Activated T-cell treated with anti-CD3 and anti-CD28 coated beads, Interleukin-2, amount 50 U/mL, for 4 hours (primary cell): ENCODE results near the gene EPHA10. TPM values are rescaled to one million over a fixed set of nuclear protein-coding genes. Genes with fewer than 3 reads are reported as not detected.

Experiments used
- ATAC-seq, 2 donors: fragments of 200-7000 bp; cut with Tn5 transposase; one replicate each; pipeline ENCODE4 v1.10.0; 2021
- DNase-seq: peaks from one replicate; pipeline ENCODE4 v3.0.0-alpha.2; 2020
- H3K27me3 Mint-ChIP-seq: one replicate; pipeline ENCODE4 v1.8.0; 2021; ENCODE audit warnings: low read depth, mixed read lengths
- H3K36me3 Mint-ChIP-seq: one replicate; pipeline ENCODE4 v1.8.0; 2022; ENCODE audit warnings: mixed read lengths; ENCODE audit not compliant: insufficient read depth
- H3K4me1 Mint-ChIP-seq: one replicate; pipeline ENCODE4 v1.8.0; 2021; ENCODE audit warnings: low read depth, mixed read lengths
- H3K4me3 Mint-ChIP-seq: one replicate; pipeline ENCODE4 v1.8.0; 2021; ENCODE audit warnings: mild to moderate bottlenecking, moderate library complexity, mixed read lengths
- H3K9me3 Mint-ChIP-seq: one replicate; pipeline ENCODE4 v1.8.0; 2021; ENCODE audit warnings: mixed read lengths
- total RNA-seq, 3 donors: library from RNA; stranded (reverse); gene quantifications; one replicate each; pipeline ENCODE4 v1.2.1, GENCODE V29; 2021

Gene EPHA10
- total RNA-seq, 3 donors from 2014 or later: 0.13 to 0.71 (median 0.27) TPM

DNA sequence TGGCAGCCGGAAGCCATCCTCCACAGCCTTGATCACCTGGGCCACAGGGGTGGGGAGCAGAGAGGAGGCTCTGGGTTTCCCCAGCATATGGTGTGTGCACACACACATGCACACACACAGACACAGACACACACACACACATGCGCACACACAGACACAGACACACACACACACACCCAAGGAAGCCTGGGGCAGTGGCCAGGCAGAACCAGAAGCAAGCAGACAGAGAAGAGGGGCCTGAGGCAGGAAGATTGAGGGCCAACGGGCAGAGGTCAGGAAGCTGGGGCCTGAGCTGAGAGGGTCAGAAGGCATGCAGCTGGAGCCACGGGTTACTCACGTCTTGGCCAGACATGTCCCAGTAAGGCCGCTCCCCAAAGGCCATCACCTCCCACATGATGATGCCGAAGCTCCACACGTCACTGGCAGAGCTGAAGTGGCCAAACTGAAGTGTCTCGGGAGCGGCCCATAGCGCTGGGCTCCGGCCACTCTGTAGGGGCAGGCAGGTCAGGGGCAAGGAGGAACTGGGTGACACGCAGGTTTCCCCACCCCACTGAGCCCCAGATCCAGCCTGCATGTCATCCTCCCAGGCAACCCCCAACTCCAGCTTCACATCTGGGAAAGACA is 45.2 kb downstream of the EPHA10 start:
- Mint-ChIP-seq H3K4me1 (no peaks in the 10 kb centered on the region), H3K36me3 (no peaks in the 10 kb centered on the region), H3K27me3 (peaks cover 9% of the 10 kb centered on the region), H3K4me3 (no peak overlapping the region), H3K9me3 (no peaks in the 10 kb centered on the region)
- ATAC-seq (no peak), DNase-seq (no peak)

- H3K27me3 Mint-ChIP-seq: peaks cover 9% of the 10 kb centered on the region
- DNase-seq (no peak), ATAC-seq (no peak)
- H3K36me3 Mint-ChIP-seq: no peaks in the 10 kb centered on the region
- H3K4me3 Mint-ChIP-seq: no peak overlapping the region
- H3K4me1 Mint-ChIP-seq: no peaks in the 10 kb centered on the region
- no peaks in the 10 kb centered on the region for H3K9me3 Mint-ChIP-seq
Measured at GRCh38 chr1:37718901-37719571, 45.9 kb downstream of the EPHA10 start.

GRCh38 chr1:37718181-37718900 is 46.6 kb downstream of the EPHA10 start:
- Mint-ChIP-seq H3K9me3 (no peaks in the 10 kb centered on the region), H3K27me3 (peaks cover 9% of the 10 kb centered on the region), H3K4me3 (no peak overlapping the region), H3K4me1 (no peaks in the 10 kb centered on the region), H3K36me3 (no peaks in the 10 kb centered on the region)
- DNase-seq (no peak), ATAC-seq (no peak)

DNA sequence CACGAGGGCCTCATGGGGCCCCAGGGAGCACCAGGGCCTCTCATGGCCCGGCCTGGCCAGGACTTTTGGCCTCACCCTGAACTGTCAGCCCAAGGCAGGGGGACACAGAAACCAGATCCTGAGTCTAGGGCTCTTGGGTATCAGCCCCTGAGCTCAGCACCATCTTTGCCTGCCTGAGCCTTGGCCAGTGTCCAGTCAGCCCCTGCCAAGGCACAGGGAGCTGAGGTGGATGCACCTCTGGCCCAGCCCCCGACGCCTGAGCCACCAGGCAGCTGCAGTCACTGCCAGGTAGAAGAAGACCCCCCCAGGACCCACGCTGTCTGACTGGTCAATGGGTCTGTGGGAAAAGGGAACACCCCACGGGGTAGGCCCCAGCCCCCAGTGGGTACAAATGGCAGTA is 47.3 kb downstream of the EPHA10 start:
- Mint-ChIP-seq H3K27me3 (peaks cover 9% of the 10 kb centered on the region), H3K4me3 (no peak overlapping the region), H3K4me1 (no peaks in the 10 kb centered on the region), H3K9me3 (no peaks in the 10 kb centered on the region), H3K36me3 (no peaks in the 10 kb centered on the region)
- ATAC-seq (no peak), DNase-seq (no peak)

DNA sequence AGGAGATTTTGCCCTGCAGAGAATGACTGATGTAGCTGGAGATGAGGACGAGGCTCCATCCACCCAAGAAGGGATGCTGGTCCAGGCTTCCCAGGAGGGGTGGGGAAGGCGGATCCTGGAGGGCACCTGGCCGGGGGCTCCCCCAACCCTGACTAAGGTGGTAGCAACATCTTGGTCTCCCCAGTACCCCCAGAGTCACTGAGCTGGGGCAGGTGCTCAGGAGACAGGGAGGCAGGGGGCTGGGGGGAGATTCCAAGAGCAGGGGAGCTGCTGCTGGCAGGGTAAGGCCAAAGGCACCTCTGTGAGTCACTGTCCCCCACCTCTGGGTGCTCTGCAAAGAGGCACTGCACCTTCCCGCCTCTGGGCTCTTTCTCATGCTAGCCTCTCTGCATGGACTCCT is 48.6 kb downstream of the EPHA10 start:
- no peaks in the 10 kb centered on the region for H3K36me3 Mint-ChIP-seq
- H3K27me3 Mint-ChIP-seq: peaks cover 7% of the 10 kb centered on the region
- DNase-seq: no peak
- no peaks in the 10 kb centered on the region for H3K4me1 Mint-ChIP-seq
- H3K4me3 Mint-ChIP-seq: no peak overlapping the region
- H3K9me3 Mint-ChIP-seq: no peaks in the 10 kb centered on the region
- no peak for ATAC-seq

GRCh38 chr1:37714689-37715088 is 50.2 kb downstream of the EPHA10 start:
- no peaks in the 10 kb centered on the region for H3K4me1 Mint-ChIP-seq
- H3K4me3 Mint-ChIP-seq: no peak overlapping the region
- H3K27me3 Mint-ChIP-seq: peaks cover 7% of the 10 kb centered on the region
- no peaks in the 10 kb centered on the region for H3K36me3 Mint-ChIP-seq
- no peaks in the 10 kb centered on the region for H3K9me3 Mint-ChIP-seq
- ATAC-seq (no peak), DNase-seq (no peak)

- H3K36me3 Mint-ChIP-seq: no peaks in the 10 kb centered on the region
- H3K4me3 Mint-ChIP-seq: no peak overlapping the region
- H3K4me1 Mint-ChIP-seq: no peaks in the 10 kb centered on the region
- ATAC-seq (no peak), DNase-seq (no peak)
- H3K27me3 Mint-ChIP-seq: peaks cover 5% of the 10 kb centered on the region
- H3K9me3 Mint-ChIP-seq: no peaks in the 10 kb centered on the region
Measured at GRCh38 chr1:37714226-37714625, 50.7 kb downstream of the EPHA10 start.

- ATAC-seq (no peak), DNase-seq (no peak)
- no peak overlapping the region for H3K4me3 Mint-ChIP-seq
- no peaks in the 10 kb centered on the region for H3K27me3 Mint-ChIP-seq
- H3K4me1 Mint-ChIP-seq: no peaks in the 10 kb centered on the region
- no peaks in the 10 kb centered on the region for H3K9me3 Mint-ChIP-seq
- peaks cover 2% of the 10 kb centered on the region for H3K36me3 Mint-ChIP-seq
Measured at GRCh38 chr1:37708471-37708870, 56.4 kb downstream of the EPHA10 start.

GRCh38 chr1:37705399-37705798 is 59.5 kb downstream of the EPHA10 start:
- H3K4me3 Mint-ChIP-seq: no peak overlapping the region
- no peaks in the 10 kb centered on the region for H3K9me3 Mint-ChIP-seq
- H3K36me3 Mint-ChIP-seq: peaks cover 2% of the 10 kb centered on the region
- H3K4me1 Mint-ChIP-seq: no peaks in the 10 kb centered on the region
- ATAC-seq (peak in 1 of 2 donors; percentile 43), DNase-seq (no peak)
- no peaks in the 10 kb centered on the region for H3K27me3 Mint-ChIP-seq

GRCh38 chr1:37704966-37705365 is 60.0 kb downstream of the EPHA10 start:
- H3K4me1 Mint-ChIP-seq: no peaks in the 10 kb centered on the region
- H3K9me3 Mint-ChIP-seq: no peaks in the 10 kb centered on the region
- no peak for ATAC-seq
- H3K27me3 Mint-ChIP-seq: no peaks in the 10 kb centered on the region
- no peak overlapping the region for H3K4me3 Mint-ChIP-seq
- peaks cover 2% of the 10 kb centered on the region for H3K36me3 Mint-ChIP-seq
- no peak for DNase-seq

DNA sequence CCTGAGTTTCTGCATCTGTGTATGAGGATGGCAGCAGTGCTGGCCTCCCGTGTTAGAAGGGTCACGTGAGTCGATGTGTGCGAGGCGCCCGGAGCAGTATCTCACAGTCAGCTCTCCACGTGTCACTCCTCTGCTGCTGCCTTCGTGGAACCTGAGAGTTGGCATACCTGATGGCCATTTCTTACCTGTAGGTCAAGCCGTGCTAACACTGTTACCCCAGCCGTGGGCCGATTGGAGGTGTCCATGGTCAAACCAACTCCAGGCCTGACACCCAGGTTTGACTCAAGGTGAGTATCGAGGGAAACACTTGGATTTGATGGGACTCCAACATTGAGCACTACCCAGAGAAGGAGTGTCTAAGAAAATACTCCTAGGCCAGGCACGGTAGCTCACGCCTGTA is 61.9 kb downstream of the EPHA10 start:
- no peaks in the 10 kb centered on the region for H3K27me3 Mint-ChIP-seq

GRCh38 chr1:37701051-37701450 is 63.9 kb downstream of the EPHA10 start:
- H3K36me3 Mint-ChIP-seq: peaks cover 2% of the 10 kb centered on the region
- no peak for ATAC-seq
- peaks cover 7% of the 10 kb centered on the region for H3K4me1 Mint-ChIP-seq

More for the DNA sequence above, 61.9 kb downstream of the EPHA10 start:
- no peak for DNase-seq
- Mint-ChIP-seq H3K36me3 (peaks cover 2% of the 10 kb centered on the region), H3K9me3 (no peaks in the 10 kb centered on the region), H3K4me3 (no peak overlapping the region), H3K4me1 (peaks cover 7% of the 10 kb centered on the region)
- no peak for ATAC-seq

DNA sequence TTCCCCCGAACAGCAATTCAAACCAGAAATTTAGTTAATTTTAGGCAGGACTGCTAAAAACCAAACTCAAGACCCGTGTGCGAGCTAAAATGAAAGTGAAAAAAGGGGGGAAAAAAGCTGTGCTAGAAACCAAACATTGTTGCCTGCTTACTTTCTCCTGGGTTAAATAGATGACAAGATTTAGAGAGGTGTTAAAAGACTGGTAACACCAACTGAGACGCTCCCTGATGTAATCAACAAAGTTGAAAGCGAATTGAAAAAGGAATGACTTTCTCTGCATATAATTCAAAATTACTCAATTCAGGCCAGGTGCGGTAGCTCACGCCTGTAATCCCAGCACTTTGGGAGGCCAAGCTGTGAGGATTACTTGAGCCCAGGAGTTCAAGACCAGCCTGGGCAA is 65.8 kb downstream of the EPHA10 start:
- H3K9me3 Mint-ChIP-seq: no peaks in the 10 kb centered on the region
- no peaks in the 10 kb centered on the region for H3K36me3 Mint-ChIP-seq
- peak; percentile 41 to 69 for ATAC-seq
- H3K4me3 Mint-ChIP-seq: peak overlapping the region; percentile 50
- no peaks in the 10 kb centered on the region for H3K27me3 Mint-ChIP-seq
- DNase-seq: no peak
- peaks cover 7% of the 10 kb centered on the region for H3K4me1 Mint-ChIP-seq

More at GRCh38 chr1:37701051-37701450, 63.9 kb downstream of the EPHA10 start:
- H3K4me3 Mint-ChIP-seq: no peak overlapping the region
- DNase-seq: no peak
- no peaks in the 10 kb centered on the region for H3K9me3 Mint-ChIP-seq
- no peaks in the 10 kb centered on the region for H3K27me3 Mint-ChIP-seq

GRCh38 chr1:37697737-37698136 is 67.2 kb downstream of the EPHA10 start:
- Mint-ChIP-seq H3K4me3 (no peak overlapping the region), H3K27me3 (no peaks in the 10 kb centered on the region), H3K36me3 (no peaks in the 10 kb centered on the region), H3K4me1 (peaks cover 7% of the 10 kb centered on the region), H3K9me3 (no peaks in the 10 kb centered on the region)
- DNase-seq: no peak
- no peak for ATAC-seq

DNA sequence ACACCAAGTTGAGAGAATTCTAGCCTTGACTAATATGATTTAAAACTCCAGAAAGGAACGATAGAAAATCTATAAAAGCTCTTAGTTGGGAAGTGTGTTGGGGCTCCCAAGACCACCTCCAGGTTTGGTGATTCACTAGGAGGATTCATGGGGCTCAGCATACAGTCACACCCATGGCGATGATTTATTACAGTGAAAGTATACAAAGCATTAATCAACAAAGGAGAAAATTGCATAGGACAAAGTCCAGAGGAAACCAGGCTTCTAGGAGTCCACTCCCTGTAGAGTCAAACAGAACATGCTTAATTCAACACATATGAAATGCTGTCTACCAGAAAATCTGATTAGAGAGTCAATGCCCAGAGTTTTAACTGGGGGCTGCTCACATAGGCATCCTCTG is 67.8 kb downstream of the EPHA10 start:
- ATAC-seq (no peak), DNase-seq (no peak)
- Mint-ChIP-seq H3K9me3 (no peaks in the 10 kb centered on the region), H3K4me1 (peaks cover 9% of the 10 kb centered on the region), H3K4me3 (no peak overlapping the region), H3K36me3 (no peaks in the 10 kb centered on the region), H3K27me3 (no peaks in the 10 kb centered on the region)
